Activated naive CD4-positive, alpha-beta T cell treated with anti-CD3 and anti-CD28 coated beads, Interleukin-2, amount 50 U/mL, for 16 hours (primary cell): ENCODE data around the gene MPPED1.

ENCODE experiments used
- DNase-seq: peaks from one replicate; pipeline ENCODE4 v3.0.0-alpha.2; 2020

The MPPED1 gene

GRCh38 chr22:43504068-43504467, 92.3 kb downstream of the MPPED1 start:
- DNase-seq: no peak

DNA sequence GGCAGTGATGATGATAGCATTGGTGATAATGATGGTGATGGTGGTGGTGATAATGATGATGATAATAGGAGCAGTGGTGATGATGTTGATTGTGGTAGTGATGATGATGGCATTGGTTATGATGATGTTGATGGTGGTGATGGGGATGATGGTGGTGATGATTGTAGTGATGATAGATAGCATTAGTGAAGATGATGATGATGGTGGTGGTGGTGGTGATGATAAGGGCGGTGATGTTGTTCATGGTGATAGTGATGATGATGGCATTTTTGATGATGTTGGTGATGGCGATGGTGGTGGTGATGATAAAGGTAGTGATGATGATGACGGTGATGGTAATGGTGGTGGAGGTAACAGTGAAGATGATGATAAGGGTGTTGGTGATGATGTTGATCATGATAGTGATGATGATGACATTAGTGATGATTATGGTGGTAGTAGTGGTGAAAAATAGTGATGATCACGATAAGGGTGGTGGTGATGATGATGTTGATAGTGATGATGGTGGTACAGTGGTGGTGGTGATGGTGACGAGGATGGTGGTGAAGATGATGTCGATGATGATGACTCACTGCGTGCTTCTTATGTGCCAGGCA, 93.0 kb downstream of the MPPED1 start:
- DNase-seq: no peak

GRCh38 chr22:43505423-43505822, 93.6 kb downstream of the MPPED1 start:
- DNase-seq: no peak

GRCh38 chr22:43505896-43506295, 94.1 kb downstream of the MPPED1 start:
- DNase-seq: no peak

- no peak for DNase-seq
Measured at GRCh38 chr22:43506487-43506886, 94.7 kb downstream of the MPPED1 start.

DNA sequence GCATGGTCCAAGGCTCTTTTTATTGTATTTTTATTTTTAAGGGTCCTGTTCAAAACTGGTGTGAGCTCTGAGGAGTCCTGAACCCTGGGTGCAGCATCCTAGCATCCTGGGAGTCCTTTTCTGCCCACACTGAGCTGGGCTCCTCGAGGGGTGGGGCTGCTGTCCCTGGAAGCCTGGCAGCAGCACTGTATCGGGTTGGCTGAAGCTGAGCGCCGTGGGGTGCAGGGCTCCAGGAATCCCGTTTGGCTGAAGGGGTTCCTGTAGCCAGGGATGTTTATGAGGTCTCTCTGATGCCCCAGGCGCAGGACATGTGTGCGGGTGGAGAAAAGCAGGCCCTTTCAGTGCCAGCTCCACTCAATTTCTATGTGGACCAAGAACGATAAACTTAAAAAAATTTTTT, 95.4 kb downstream of the MPPED1 start:
- DNase-seq: no peak

DNA sequence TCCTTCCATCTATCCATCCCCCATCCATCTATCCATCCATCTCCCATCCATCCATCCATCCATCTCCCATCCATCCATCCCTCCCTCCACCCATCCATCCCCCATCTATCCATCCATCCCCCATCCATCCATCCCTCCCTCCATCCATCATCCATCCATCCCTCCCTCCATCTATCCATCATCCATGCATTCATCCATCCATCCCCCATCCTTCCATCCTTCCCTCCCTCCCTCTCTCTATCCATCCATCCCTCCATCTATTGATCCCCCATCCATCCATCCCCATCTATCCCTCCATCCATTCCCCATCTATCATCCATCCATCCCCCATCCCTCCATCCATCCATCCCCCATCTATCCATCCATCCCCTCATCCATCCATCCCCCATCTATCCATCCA, 96.7 kb downstream of the MPPED1 start:
- DNase-seq: no peak

DNA sequence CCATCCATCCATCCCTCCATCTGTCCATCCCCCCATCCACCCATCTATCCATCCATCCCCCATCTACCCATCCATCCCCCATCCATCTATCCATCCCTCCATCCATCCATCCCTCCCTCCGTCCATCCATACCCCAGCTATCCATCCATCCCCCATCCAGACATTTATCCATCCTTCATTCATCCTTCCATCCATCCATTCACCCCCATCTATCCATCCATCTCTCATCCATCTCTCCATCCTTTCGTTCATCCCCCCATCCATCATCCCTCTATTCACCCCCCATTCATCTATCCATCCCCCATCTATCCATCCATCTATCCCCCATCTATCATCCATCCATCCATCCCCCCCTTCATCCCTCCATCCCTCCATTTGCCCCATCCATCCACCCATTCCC, 97.5 kb downstream of the MPPED1 start:
- DNase-seq: no peak

- DNase-seq: no peak
Measured at GRCh38 chr22:43510281-43511070, 98.7 kb downstream of the MPPED1 start.

- DNase-seq: no peak
Measured at GRCh38 chr22:43511276-43511910, 99.6 kb downstream of the MPPED1 start.

DNA sequence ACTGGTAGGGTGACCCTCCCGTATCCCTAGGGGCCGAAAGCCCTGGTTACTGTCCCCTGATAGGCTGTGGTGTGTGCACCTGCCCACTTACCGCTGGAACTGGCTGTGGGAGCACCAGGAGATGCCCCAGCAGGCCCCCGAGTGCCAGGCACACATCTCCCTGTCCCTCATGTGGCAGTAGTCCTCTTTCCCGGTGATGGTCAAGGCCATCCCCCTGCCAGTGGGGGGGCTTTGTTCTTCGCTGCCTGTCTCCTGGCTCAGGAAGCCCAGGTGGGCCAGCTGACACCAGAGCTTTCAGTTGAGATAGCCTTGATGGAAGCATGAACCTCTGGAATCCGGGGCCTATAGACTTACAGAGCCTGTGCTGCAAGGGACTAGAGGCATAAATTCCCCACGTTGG, 100.5 kb downstream of the MPPED1 start:
- DNase-seq: no peak

DNA sequence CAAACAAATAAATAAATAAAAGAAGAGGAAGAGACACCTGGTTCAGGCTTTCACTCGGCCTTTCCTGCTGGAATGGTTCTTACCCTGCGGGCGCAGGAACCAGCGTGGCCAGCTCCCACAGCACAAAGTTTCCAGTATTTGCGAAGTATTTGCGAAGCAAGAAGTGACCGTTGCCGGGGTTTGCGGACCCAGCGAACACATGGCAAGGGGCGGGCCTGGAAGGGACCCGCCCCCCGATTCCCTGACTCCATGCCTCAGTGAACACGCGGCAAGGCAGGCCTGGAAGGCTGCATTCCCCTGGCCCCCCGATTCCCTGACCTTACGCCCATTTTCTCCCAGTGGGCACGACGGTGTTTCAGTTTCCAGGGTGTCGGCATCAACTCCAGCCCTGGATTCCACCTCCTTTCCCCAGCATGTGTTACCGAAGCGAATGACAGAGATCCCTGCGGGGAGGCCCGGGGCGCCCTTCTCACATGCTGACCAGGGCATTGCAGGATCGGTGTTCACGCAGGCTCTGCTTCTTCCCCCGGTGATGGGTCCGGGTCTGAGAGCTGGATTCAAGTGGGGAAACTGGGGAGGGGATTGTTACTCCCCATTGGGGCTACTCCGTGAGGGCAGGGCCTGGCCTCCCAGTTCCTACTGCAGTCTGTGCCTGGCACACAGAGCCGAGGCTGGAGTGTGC, 102.8 kb downstream of the MPPED1 start:
- DNase-seq: no peak

GRCh38 chr22:43515411-43515810, 103.6 kb downstream of the MPPED1 start:
- DNase-seq: no peak

- no peak for DNase-seq
Measured at GRCh38 chr22:43515902-43516301, 104.1 kb downstream of the MPPED1 start.

DNA sequence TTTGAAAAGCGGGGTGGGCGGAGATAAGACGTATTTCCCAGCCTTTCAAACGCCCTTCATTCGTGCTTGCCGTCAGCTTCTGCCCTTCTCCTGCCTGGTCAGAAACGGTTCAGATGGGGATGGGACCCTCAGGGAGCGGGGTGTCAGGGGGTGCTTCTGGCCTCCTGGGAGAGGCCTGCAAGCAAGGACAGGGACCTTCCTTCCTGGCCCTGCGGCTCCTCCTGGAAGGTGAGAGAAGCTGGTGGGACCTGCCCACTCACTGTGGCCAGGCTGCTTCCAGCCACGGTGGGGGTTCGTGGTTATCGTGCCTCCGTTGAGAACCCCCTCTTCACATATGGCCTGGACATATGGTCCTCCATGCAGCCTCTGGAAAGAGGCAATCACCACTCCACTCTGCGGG, 104.6 kb downstream of the MPPED1 start:
- no peak for DNase-seq

DNA sequence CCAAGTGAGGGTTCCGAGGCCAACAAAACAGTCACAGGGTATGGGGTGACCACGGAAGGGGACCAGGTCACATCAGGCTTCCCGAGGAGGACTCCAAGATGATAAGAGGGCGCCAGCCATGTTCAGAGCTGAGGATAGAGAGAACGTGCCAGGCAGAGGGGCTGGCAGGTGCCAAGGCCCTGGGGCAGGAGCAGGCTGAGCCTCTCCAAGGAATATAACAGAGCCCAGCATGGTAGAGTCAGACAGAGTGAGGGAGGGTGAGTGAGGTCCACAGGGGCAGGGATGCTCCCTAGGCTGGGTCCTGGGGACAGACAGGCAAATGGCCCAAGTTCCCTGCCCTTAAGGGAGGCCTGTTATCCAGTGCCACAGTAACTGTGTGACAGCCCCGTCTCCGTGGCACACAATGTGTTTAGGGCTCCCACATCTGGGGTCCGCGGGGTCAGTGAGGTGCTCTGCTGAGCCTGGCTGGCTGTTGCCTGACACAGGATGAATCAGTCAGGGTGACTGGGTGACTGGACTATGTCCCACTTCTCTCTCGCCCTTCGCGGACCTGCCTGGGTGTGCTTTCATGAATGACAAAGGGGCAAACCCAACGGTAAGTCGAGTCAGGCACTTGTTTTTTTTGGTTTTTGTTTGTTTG, 105.3 kb downstream of the MPPED1 start:
- no peak for DNase-seq

- DNase-seq: no peak
Measured at GRCh38 chr22:43520632-43521039, 108.8 kb downstream of the MPPED1 start.

GRCh38 chr22:43521716-43522115, 109.9 kb downstream of the MPPED1 start:
- no peak for DNase-seq

DNA sequence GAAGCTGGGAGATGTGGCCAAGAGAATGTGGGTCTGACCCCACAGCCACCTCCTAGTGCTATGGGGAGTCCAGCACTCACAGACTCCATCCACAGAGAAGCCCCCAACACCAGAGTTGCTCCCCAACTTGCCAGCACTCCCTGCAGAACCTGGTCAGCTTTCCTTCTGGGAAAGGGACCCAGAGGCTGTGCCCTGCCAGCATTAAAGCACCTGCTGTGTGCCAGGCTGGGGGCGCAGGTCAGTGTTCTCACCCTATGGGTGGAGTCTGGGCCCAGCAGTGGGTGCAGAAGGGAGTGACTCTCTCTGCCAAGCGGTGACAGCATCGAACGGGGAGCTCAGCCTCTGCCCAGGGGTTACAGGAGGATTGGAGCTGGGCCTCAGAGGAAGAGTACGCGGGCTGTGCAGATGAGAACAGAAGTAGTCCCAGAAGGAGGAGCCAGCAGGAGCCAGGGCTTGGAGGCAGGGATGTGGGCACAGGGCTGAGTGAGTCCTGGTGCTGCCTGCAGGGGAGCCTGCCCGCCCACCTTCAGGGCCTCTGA, 114.4 kb downstream of the MPPED1 start:
- no peak for DNase-seq

GRCh38 chr22:43526946-43527345, 115.1 kb downstream of the MPPED1 start:
- no peak for DNase-seq

DNA sequence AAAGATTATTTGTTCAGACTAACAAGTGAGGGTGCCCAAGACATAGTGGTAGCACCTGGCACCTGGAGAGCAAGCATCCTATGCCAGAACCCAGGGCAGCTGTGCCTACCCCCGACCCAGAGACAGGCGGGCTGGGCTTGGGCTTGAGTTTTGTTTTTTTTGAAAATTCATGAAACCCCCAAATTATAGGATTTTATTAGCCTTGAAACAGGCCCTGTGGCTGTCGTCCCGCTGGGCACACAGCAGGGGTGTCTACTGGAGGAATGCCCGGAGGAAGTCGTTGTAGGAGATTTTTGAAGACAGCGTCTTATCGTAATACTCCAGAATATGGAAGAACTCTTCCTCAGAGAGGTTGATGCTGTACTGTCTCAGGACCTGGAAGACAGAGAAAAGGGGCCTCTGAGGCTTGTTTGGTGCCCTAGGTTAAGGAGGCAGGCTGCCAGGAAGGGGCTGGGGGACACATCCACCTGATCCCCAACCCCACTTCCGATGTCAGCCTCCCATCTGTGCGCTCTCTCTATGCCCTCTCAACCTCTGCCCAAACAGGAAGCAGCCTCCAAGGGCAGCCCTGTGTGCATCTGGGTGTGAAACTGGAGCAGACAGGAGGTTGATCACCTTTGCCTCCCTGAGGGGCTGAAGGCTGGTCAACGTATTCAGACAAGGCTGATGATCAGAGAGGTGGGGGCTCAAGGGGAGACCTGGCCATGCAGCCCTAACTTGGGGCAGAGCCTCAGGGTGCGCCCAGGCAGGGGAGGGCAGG, 117.0 kb downstream of the MPPED1 start:
- no peak for DNase-seq

DNA sequence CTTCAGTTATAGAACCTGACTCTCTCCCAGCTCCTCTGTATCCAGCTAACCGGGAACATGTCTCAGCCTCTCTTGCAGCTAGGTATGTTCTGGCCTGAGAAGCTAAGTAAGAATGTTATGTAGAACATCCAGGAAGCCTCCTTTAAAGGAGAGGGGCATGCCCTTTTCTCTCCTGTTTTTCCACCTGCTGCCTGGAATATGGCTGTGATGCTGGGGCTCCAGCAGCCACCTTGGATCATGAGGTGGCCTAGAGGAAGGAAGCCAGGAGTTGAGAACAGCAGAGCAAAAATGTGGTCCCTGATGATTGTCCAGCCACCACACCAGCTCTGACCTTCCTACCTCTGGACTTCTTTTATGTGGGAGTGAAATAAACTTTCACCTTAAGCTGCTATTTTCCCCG, 117.6 kb downstream of the MPPED1 start:
- no peak for DNase-seq
